DMS53 treated with DMSO at 0.1 percent for 48 hours (cell line): ENCODE results near the gene MFSD1.

Experiments used
- DNase-seq: peaks from one replicate; lab custom pipeline; 2025; ENCODE audit not compliant: unreplicated experiment; lab: John Stamatoyannopoulos, UW

Gene MFSD1

DNA sequence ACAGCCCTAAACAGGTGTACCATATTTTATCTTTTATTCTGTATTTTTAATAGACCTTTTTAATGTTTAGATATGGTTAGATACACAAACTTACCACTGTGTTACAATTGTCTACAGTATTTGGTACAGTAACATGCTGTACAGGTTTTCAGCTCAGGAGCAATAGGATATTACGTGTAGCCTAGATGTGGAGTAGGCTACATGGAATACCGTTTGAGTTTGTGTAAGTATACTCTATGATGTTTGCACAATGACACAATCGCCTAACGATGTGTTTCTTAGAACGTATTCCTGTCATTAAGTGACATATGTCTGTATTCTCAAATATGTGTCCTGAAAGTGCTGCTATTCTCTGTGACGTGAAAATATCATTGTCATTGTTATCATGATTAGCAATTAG lies 62.6 kb downstream of the MFSD1 start:
- peak; percentile 53 for DNase-seq

GRCh38 chr3:158875700-158876099 lies 73.8 kb downstream of the MFSD1 start:
- no peak for DNase-seq
